NCI-H146 (cell line): ENCODE measurements around the gene PMM1.

Experiments used
- DNase-seq: peaks from one replicate; lab custom pipeline; 2025; lab: John Stamatoyannopoulos, UW

The PMM1 gene

DNA sequence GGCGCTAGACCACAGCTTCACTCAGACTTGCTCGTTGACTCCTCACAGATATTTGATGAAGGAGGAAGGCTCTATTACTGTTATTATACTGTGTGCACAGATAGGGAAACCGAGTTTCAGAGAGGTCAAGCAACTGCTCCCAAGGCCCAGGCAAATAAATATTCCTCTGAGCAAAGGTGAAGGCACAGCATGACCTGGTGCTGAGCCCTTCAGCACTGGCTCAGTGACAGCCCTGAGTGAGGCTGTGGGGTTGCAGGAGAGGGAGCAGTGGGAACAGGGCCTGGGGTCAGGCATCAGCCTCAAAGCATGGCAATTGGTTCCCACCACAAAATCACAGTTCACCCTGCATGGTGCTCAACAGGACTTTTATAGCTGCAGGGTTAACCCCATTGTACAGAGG lies 52.4 kb downstream of the PMM1 start:
- DNase-seq: no peak

DNA sequence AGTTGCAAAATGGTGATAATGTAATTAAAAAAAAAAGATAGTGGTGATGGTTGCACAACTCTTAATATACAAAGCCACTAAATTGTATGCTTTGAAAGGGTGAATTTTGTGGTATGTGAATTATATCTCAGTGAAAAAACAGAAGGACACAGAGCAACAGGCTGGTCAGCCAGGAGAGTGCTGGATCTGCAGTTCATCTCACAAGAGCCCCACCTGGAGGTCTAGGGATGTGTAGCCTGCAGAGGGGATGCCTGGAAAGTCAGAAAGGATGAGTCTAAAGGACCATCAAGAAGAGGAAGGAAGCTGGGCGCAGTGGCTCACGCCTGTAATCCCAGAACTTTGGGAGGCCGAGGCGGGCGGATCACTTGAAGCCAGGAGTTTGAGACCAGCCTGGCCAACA lies 54.4 kb downstream of the PMM1 start:
- no peak for DNase-seq

DNA sequence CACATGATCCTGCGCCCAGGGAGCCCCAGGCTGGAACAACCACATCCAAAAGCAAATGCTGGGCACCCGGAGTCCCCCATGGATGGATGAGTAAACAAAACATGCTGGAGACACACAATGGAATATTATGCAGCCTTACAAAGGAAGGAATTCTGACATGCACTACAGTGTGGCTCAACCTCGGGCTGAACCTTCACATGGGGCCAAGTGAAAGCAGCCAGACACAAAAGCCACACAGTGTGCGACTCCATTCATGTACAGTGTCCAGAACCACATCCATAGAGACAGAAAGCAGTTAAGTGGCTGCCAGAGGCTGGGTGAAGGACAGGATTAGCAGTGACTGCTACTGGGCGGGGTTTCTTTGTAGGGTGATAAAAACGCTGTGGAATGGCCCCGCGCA lies 55.4 kb downstream of the PMM1 start:
- no peak for DNase-seq

DNA sequence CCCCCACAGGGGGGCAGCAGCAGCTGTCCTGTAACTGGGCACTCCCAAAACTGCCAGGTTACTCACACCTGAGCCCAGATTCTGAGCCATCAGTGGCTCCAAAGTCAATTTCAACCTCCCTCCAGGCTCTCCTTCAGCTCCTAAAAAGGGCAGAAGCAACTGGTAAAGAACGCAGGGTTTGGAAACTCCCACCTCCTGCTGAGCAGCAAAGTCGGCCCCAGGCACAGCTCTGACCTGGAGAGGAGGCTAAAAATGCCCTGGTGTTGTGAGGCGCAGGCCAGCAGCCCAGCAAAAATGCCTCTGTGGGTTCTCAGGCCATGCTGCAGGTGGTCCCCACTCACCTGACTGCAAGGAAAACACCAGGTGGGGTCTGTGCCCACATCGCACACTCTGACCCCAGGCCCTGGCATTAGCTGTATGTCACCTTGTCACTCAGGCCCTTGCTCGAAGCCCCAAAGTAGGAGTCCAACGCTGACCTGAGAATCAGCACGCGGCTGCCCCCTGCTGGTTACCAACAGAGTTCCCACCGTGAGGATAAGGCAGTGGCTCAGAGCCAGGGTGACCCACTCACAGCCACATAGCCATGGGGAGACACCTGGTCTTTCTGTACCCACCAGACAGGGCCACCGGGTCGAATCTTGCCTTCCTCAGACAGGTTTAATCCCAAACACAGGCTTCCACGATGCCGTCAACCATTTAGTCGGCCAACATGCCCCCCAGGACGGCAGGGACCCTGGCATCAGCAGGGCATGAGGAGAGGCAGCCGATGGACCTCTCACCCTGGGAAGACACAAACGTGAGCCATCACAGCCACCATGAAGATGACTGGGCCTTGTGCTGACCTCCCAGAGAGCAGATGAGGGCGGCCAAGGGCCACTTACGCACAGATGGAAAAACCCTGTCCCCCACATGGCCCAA lies 56.5 kb downstream of the PMM1 start:
- DNase-seq: peak; percentile 9

- no peak for DNase-seq
Measured at GRCh38 chr22:41531715-41532477, 57.7 kb downstream of the PMM1 start.

- DNase-seq: no peak
Measured at GRCh38 chr22:41530890-41531714, 58.5 kb downstream of the PMM1 start.

- DNase-seq: no peak
Measured at GRCh38 chr22:41528938-41529561, 60.6 kb downstream of the PMM1 start.

DNA sequence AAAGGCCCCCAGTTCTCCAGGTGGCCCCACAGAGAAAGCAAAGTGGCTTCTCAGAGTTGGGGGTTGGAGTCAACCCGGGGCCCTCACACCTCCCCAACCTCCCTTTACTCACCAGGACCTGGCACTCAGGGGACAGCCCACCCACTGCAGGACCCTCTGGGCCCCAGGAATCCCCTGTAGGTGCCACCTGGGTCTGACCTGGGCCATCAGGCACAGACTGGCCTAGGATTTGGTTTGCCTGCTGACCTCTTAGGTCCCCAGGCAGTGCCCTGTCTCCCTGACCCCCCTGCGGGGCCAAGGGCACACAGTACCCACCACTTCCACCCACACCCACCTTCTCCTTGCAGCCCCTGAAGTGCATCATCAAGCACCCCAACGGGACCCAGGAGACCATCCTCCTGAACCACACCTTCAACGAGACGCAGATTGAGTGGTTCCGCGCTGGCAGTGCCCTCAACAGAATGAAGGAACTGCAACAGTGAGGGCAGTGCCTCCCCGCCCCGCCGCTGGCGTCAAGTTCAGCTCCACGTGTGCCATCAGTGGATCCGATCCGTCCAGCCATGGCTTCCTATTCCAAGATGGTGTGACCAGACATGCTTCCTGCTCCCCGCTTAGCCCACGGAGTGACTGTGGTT lies 61.4 kb downstream of the PMM1 start:
- no peak for DNase-seq
